ENCODE data around the gene BMP6. TPM values are rescaled to one million over a fixed set of nuclear protein-coding genes. Genes with fewer than 3 reads are reported as not detected.

BMP6 gene
- total RNA-seq, 1 experiment from 2014 or later: 1.6 TPM

GRCh38 chr6:7809346-7809745 lies 83.4 kb downstream of the BMP6 start:
- no peaks in the 10 kb centered on the region for H4K20me1 ChIP-seq (ENCODE audit: insufficient read depth)
- no peak overlapping the region for H3K27ac ChIP-seq (ENCODE audit: low read depth, low read length)
- no peak for ATAC-seq
- H3K4me1 ChIP-seq (ENCODE audit: control insufficient read depth in 1 of 2, insufficient read depth in 2 of 2, low read length in 2 of 2): no peaks in the 10 kb centered on the region
- no peaks in the 10 kb centered on the region for H3K27me3 ChIP-seq (ENCODE audit: insufficient read depth, low read length)
- TF ChIP-seq ZNF274 (IDR thresholded peaks at IDR 0.05; ENCODE audit: low read depth, low read length) (no peak), EZH2 (IDR thresholded peaks at IDR 0.05) (no peak), ATF3 (IDR thresholded peaks at IDR 0.05) (no peak), ZBTB33 (IDR thresholded peaks at IDR 0.05; ENCODE audit: extremely low read depth, insufficient replicate concordance, low read length) (no peak), FOSL1 (IDR thresholded peaks at IDR 0.05; ENCODE audit: low read depth) (no peak), YY1 (IDR thresholded peaks at IDR 0.05; ENCODE audit: extremely low read depth, insufficient replicate concordance, low read depth, low read length) (no peak), CEBPB (IDR thresholded peaks at IDR 0.05; ENCODE audit: low read depth) (no peak), MAX (IDR thresholded peaks at IDR 0.05) (no peak)
- BruUV-seq (replicated peaks): no TSS peak
- H3K36me3 ChIP-seq (ENCODE audit: control insufficient read depth in 1 of 2, insufficient read depth in 2 of 2, low read length in 2 of 2): no peaks in the 10 kb centered on the region
- no peak overlapping the region for H3K4me2 ChIP-seq (ENCODE audit: low read length)
- intact Hi-C loops (cut with micrococcal nuclease): no loop called here
- ChIA-PET RAD21 (ENCODE audit: low non-redundant PET in 1 of 2, low total read pairs in 2 of 2, uncharacterized antibody in 2 of 2, unreplicated experiment in 2 of 2) (no interaction called here), CTCF (no interaction called here), POLR2A (no interaction called here)
- no peak overlapping the region for H3K9ac ChIP-seq (ENCODE audit: low read length)
- H3K4me3 ChIP-seq (replicated peaks in 1 of 2; ENCODE audit: low read depth in 1 of 2, low read length in 2 of 2): no peak overlapping the region
- DNase-seq (ENCODE audit: low read depth, low spot score): no peak
- no peaks in the 10 kb centered on the region for H3K9me2 ChIP-seq (ENCODE audit: insufficient read depth)
- H2AFZ ChIP-seq (ENCODE audit: low read depth, low read length, poor library complexity, severe bottlenecking): no peak overlapping the region
- no peaks in the 10 kb centered on the region for H3K9me3 ChIP-seq (ENCODE audit: control insufficient read depth in 1 of 2, insufficient read depth in 1 of 2, low read depth in 1 of 2, low read length in 2 of 2)
- no peaks in the 10 kb centered on the region for H3K79me2 ChIP-seq (ENCODE audit: insufficient read depth, low read length)

- Histone ChIP-seq H3K36me3 (ENCODE audit: control insufficient read depth in 1 of 2, insufficient read depth in 2 of 2, low read length in 2 of 2) (no peaks in the 10 kb centered on the region), H3K27me3 (ENCODE audit: insufficient read depth, low read length) (no peaks in the 10 kb centered on the region), H3K9me3 (ENCODE audit: control insufficient read depth in 1 of 2, insufficient read depth in 1 of 2, low read depth in 1 of 2, low read length in 2 of 2) (no peaks in the 10 kb centered on the region), H3K9me2 (ENCODE audit: insufficient read depth) (no peaks in the 10 kb centered on the region), H2AFZ (ENCODE audit: low read depth, low read length, poor library complexity, severe bottlenecking) (no peak overlapping the region), H3K4me1 (ENCODE audit: control insufficient read depth in 1 of 2, insufficient read depth in 2 of 2, low read length in 2 of 2) (no peaks in the 10 kb centered on the region), H3K9ac (ENCODE audit: low read length) (no peak overlapping the region), H4K20me1 (ENCODE audit: insufficient read depth) (no peaks in the 10 kb centered on the region), H3K4me3 (replicated peaks in 1 of 2; ENCODE audit: low read depth in 1 of 2, low read length in 2 of 2) (no peak overlapping the region), H3K4me2 (ENCODE audit: low read length) (no peak overlapping the region), H3K27ac (ENCODE audit: low read depth, low read length) (no peak overlapping the region), H3K79me2 (ENCODE audit: insufficient read depth, low read length) (no peaks in the 10 kb centered on the region)
- intact Hi-C loops (cut with micrococcal nuclease): no loop called here
- ATAC-seq: no peak
- ChIA-PET CTCF (no interaction called here), POLR2A (no interaction called here), RAD21 (ENCODE audit: low non-redundant PET in 1 of 2, low total read pairs in 2 of 2, uncharacterized antibody in 2 of 2, unreplicated experiment in 2 of 2) (no interaction called here)
- DNase-seq (ENCODE audit: low read depth, low spot score): no peak
- BruUV-seq (replicated peaks): no TSS peak
- TF ChIP-seq SRF (IDR thresholded peaks at IDR 0.05; ENCODE audit: low read depth) (no peak), POLR2A (IDR thresholded peaks at IDR 0.05; ENCODE audit: borderline replicate concordance, extremely low read depth, insufficient read depth, insufficient read length) (no peak), MAX (IDR thresholded peaks at IDR 0.05) (no peak), ELF1 (IDR thresholded peaks at IDR 0.05; ENCODE audit: borderline replicate concordance, low read depth) (no peak), ZBTB33 (IDR thresholded peaks at IDR 0.05; ENCODE audit: extremely low read depth, insufficient replicate concordance, low read length) (no peak), RAD21 (IDR thresholded peaks at IDR 0.05; ENCODE audit: low read depth) (no peak), SP1 (IDR thresholded peaks at IDR 0.05; ENCODE audit: low read depth) (no peak), CEBPB (IDR thresholded peaks at IDR 0.05; ENCODE audit: low read depth) (no peak), CTCF (IDR thresholded peaks at IDR 0.05 in 2 of 3, conservative IDR thresholded peaks at IDR 0.05 in 1 of 3; ENCODE audit: borderline replicate concordance in 1 of 3, insufficient read depth in 1 of 3, low read depth in 2 of 3, low read length in 2 of 3) (no peak)
Observed at GRCh38 chr6:7811441-7811840, 85.5 kb downstream of the BMP6 start.

All from HCT116 (cell line).